ENCODE measurements around the gene PPARD. TPM values are rescaled to one million over a fixed set of nuclear protein-coding genes. Genes with fewer than 3 reads are reported as not detected.

The PPARD gene
- total and polyA plus RNA-seq, 11 donors = 10.0 to 23.8 (median 13.8) TPM

DNA sequence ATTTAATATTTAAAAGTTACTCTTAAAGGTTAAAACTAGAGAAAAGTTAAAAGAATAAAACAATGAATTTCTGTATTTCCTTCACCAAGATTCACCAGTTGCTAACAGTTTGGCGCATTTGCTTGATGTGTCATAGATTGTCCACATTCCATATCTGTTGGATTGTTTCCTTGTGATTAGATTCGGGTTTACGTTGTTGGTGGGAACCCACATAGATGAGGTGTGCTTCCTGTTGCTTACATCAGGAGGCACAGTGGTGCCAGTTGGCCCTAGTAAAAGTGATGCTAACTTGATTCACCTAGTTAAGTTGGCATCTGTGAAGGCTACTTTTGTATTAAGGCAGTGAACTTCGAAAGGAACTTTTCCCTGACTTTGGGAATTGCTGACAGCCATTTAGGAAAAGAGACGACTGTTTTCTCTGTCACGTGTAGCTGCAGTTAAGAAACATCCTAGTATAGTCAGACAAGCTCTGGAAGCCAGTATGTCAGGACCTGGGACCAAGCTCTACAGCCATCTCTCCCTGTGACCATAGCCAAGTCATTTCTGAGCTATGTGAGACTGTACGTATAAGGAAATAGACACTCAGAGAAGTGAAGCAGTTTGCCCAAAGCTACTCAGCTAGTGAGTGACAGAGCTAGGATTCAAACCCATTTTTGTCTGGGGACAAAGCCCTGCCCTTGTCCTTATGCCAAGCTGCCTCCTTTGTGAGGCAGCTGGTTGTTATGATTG is 49.0 kb downstream of the PPARD start:
- Histone ChIP-seq H3K9me3 (no peaks in the 10 kb centered on the region), H3K4me1 (peaks cover 0 to 31% (median 17%) of the 10 kb centered on the region in 12 donors), H3K27me3 (no peaks in the 10 kb centered on the region), H3K4me3 (no peak overlapping the region), H3K27ac (no peak overlapping the region), H3K36me3 (no peaks in the 10 kb centered on the region)
- WGBS, 4 donors = 74 to 83% (median 79%) methylated on average over 7 of the region's 7 CpGs
- intact Hi-C loops (cut with DNase I) = no loop called here
- no peak for DNase-seq
- ATAC-seq = no peak
- TF ChIP-seq POLR2A (IDR thresholded peaks at IDR 0.05) (no peak), CTCF (IDR thresholded peaks at IDR 0.05) (no peak)

- WGBS, 4 donors = 67 to 79% (median 72%) methylated on average over 9 to 12 of the region's 12 CpGs
- H3K9me3 ChIP-seq = no peaks in the 10 kb centered on the region
- no peaks in the 10 kb centered on the region for H3K27me3 ChIP-seq
- DNase-seq (peak in 2 of 5 donors; percentile 16 to 40), ATAC-seq (peak in 3 of 4 donors; percentile 6 to 41 (median 16))
- H3K4me3 ChIP-seq = no peak overlapping the region
- no peak overlapping the region for H3K27ac ChIP-seq
- H3K4me1 ChIP-seq = peaks cover 0 to 31% (median 17%) of the 10 kb centered on the region in 12 donors
- intact Hi-C loops (cut with DNase I) = no loop called here
- H3K36me3 ChIP-seq = no peaks in the 10 kb centered on the region
- TF ChIP-seq CTCF (IDR thresholded peaks at IDR 0.05) (no peak), POLR2A (IDR thresholded peaks at IDR 0.05) (no peak)
Measured at GRCh38 chr6:35392111-35392702, 49.8 kb downstream of the PPARD start.

DNA sequence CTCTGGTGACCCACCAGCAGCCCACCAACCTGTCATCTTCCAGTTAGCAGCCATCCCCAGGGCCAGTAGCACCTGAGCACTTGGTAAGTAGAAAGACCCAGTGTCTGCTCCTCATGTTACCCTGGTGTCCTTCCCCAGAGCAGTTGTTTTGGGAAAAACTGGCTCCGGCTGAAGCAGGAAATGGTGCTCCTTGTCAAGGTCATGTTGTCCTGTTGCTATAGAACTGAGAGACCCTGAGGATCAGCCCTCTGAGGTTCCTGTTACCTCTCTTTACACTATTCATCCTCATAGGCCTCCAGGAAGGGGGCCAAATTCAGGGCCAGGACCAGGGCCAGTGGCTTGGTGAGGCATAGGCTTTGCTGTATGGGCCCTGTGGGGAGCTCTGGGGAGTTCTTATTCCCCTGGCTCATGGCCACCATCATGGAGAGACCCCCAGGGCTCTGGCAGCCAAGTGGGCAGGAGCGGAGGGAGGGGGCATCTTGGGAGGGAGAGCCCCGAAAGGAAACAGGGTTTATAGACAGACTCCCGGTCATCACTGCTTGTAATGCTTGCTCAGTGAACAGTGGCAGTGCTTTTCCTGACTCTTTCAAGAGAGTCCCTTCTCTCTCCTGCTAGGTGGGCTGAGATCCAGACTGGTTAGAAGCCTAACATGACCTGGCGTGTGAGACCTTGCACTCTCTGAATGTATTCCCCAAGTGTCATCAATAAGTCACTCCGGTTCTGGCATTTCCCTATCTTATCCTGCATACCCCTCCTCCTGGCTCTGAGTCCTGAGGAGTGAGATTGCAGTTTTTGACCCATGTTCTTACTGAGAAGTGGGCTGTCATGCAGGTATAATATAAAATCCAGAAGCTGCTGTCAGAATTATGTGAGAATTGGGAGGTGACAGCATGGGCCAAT is 50.7 kb downstream of the PPARD start:
- Histone ChIP-seq H3K36me3 (no peaks in the 10 kb centered on the region), H3K27ac (peak overlapping the region in 1 of 12 donors; percentile 32), H3K27me3 (no peaks in the 10 kb centered on the region), H3K4me1 (peaks cover 0 to 31% (median 17%) of the 10 kb centered on the region in 12 donors), H3K4me3 (no peak overlapping the region), H3K9me3 (no peaks in the 10 kb centered on the region)
- no peak for ATAC-seq
- intact Hi-C loops (cut with DNase I) = no loop called here
- no peak for DNase-seq
- 73 to 79% (median 78%) methylated on average over 4 to 6 of the region's 6 CpGs for WGBS, 4 donors
- TF ChIP-seq POLR2A (IDR thresholded peaks at IDR 0.05) (no peak), CTCF (IDR thresholded peaks at IDR 0.05) (no peak)

GRCh38 chr6:35396991-35397390 is 54.6 kb downstream of the PPARD start:
- ATAC-seq = no peak
- no peak for DNase-seq
- intact Hi-C loops (cut with DNase I) = no loop called here
- Histone ChIP-seq H3K4me3 (no peak overlapping the region), H3K27ac (no peak overlapping the region), H3K36me3 (no peaks in the 10 kb centered on the region), H3K27me3 (no peaks in the 10 kb centered on the region), H3K4me1 (peaks cover 0 to 29% (median 15%) of the 10 kb centered on the region in 12 donors), H3K9me3 (no peaks in the 10 kb centered on the region)
- 57 to 70% (median 64%) methylated on average over 5 of the region's 5 CpGs for WGBS, 4 donors
- no peak for TF ChIP-seq CTCF (IDR thresholded peaks at IDR 0.05)
- TF ChIP-seq POLR2A (IDR thresholded peaks at IDR 0.05) = no peak
